AG10803 (cell line): ENCODE results near the gene ZNF487.
"Not testable (repeated sequence)": the region's sequence is repeated elsewhere in the genome, so short reads cannot be mapped to it uniquely, and the experiment has no call there.

Experiments
- DNase-seq: peaks from one replicate; pipeline ENCODE4 v3.0.0; 2010; ENCODE audit warnings: low read depth
- H3K4me3 ChIP-seq: 2 replicates; pipeline ENCODE4 v1.5.1; 2011; ENCODE audit warnings: mild to moderate bottlenecking, low read length, control low read depth
- CTCF ChIP-seq: conservative IDR thresholded peaks from 2 replicates; pipeline ENCODE4 v1.5.1; 2011; ENCODE audit warnings: mild to moderate bottlenecking, low read length, control low read depth, inconsistent platforms

ZNF487 gene

GRCh38 chr10:43458227-43458626, 21.3 kb downstream of the ZNF487 start:
- TF ChIP-seq CTCF: no peak
- no peak overlapping the region for H3K4me3 ChIP-seq
- DNase-seq: no peak

GRCh38 chr10:43461950-43462349, 25.0 kb downstream of the ZNF487 start:
- TF ChIP-seq CTCF: peak; percentile 72
- H3K4me3 ChIP-seq: peak overlapping the region; percentile 27
- peak; percentile 83 for DNase-seq

GRCh38 chr10:43465086-43465735, 28.3 kb downstream of the ZNF487 start:
- not testable (repeated sequence) for DNase-seq, H3K4me3 ChIP-seq

GRCh38 chr10:43465736-43466120, 28.8 kb downstream of the ZNF487 start:
- not testable (repeated sequence) for H3K4me3 ChIP-seq, DNase-seq

GRCh38 chr10:43471146-43471545, 34.2 kb downstream of the ZNF487 start:
- no peak for TF ChIP-seq CTCF
- no peak for DNase-seq
- no peak overlapping the region for H3K4me3 ChIP-seq

GRCh38 chr10:43471935-43472720, 35.2 kb downstream of the ZNF487 start:
- TF ChIP-seq CTCF: no peak
- no peak for DNase-seq
- H3K4me3 ChIP-seq: no peak overlapping the region

- no peak for TF ChIP-seq CTCF
- peak; percentile 27 for DNase-seq
Measured at GRCh38 chr10:43479275-43479674, 42.4 kb downstream of the ZNF487 start.

GRCh38 chr10:43482319-43483078, 45.6 kb downstream of the ZNF487 start:
- H3K4me3 ChIP-seq: no peak overlapping the region
- no peak for DNase-seq
- no peak for TF ChIP-seq CTCF

More at GRCh38 chr10:43479275-43479674, 42.4 kb downstream of the ZNF487 start:
- no peak overlapping the region for H3K4me3 ChIP-seq
